Hematopoietic multipotent progenitor cell treated with erythropoietin and hydrocortisone succinate and interleukin-3 and kit ligand, for 8 days (in vitro differentiated cells): ENCODE results near the gene SPOCD1.

ENCODE experiments used
- DNase-seq: peaks from one replicate; pipeline ENCODE4 v3.0.0-alpha.2; 2015

SPOCD1 gene

GRCh38 chr1:31753707-31754349 lies 62.0 kb downstream of the SPOCD1 start:
- DNase-seq: no peak

- DNase-seq: no peak
Measured at GRCh38 chr1:31752952-31753475, 62.8 kb downstream of the SPOCD1 start.

GRCh38 chr1:31752258-31752657 lies 63.6 kb downstream of the SPOCD1 start:
- no peak for DNase-seq

- no peak for DNase-seq
Measured at GRCh38 chr1:31751822-31752241, 64.0 kb downstream of the SPOCD1 start.

- DNase-seq: no peak
Measured at GRCh38 chr1:31750858-31751510, 64.8 kb downstream of the SPOCD1 start.

GRCh38 chr1:31749785-31750735 lies 65.8 kb downstream of the SPOCD1 start:
- no peak for DNase-seq

DNA sequence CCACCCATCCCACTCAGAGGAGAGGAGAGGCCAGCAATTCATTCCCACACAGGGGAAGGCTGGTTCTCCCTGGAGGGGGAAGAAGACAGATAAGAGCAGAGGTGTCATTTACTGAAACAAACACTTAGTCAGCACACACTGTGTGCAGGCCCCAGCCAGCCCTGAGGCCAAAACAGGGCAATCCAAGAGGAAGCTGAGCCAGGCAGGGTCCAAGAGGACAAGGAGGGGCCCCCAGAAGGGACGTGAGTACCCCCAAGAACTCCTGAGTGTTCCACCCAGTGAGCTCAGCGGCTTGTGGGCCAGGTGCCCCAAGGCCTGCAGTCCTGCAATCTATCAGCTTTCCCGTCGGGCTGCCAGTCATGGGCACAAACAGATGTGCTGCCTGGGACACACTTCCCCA lies 67.5 kb downstream of the SPOCD1 start:
- no peak for DNase-seq

DNA sequence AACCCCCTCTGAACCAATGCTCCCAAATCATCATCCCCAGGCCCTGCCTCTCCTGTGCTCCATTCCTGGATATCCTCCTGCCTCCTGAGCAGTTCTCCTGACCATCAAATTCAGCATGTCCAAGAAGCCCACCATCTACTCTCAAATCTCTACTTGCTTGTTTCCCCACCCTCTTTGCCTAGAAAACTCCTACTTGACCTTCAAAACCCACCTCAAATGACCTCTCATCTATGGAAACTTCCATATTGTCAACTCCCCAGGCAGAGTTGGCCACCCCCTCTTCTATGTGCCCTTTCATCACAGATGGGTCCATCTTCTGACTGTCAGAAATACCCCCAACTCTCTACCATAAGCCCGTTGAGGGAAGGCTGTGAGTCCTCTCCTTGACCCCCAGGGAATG lies 68.5 kb downstream of the SPOCD1 start:
- no peak for DNase-seq

DNA sequence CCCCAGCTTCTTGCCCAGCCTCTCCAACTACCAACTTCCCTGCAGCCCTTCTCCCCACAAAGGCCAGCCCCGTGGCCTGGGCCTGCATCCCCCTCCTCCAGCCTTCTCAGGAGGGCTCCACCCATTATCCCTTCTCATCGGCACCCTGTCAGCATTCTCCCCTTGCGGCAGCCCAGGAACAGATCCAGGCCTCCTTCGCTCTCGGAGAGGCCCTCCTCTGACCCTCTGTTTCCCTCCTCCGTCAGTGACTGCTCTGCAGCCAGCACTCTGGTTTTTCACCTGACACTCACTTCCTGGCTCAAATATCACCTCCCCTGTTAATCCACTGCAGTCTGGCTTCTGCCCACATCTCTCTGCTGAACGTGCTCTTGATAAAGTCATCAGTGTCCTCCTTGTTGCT lies 69.1 kb downstream of the SPOCD1 start:
- no peak for DNase-seq

DNA sequence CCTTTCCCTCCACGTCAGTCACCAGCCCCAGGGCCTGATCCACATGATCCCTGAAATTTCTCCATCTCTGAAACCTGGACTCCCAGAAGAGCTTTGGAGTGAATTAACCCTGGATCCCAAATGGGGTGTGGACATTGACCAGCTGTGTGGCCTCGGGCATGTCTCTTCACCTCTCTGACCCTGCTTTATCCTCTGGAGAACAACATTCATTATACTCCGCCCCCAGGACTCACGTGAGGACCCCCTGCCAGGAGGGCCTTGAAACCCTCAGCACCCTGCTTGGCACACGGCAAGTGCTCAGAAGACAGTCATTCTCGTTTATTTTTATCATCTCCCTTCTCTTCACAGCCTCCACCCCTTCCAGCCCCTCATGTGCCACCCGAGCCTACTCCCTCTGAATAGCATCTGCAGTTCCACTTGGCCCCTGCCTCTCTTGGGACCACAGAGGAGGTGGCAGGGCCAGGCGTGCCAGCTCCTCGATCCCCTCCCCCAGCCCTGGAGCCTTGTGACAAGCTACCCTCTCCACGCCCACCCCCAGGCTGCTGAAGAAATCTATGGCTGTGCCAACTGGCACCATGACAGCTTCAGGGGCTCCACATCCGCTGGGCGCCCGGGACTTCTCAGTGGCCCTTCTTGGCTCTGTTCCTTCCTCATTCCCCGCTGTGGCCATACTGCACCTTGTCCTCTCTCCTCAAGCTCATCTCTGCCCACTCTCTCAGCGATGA lies 69.7 kb downstream of the SPOCD1 start:
- DNase-seq: no peak

- peak; percentile 68 for DNase-seq
Measured at GRCh38 chr1:31745096-31745945, 70.5 kb downstream of the SPOCD1 start.

DNA sequence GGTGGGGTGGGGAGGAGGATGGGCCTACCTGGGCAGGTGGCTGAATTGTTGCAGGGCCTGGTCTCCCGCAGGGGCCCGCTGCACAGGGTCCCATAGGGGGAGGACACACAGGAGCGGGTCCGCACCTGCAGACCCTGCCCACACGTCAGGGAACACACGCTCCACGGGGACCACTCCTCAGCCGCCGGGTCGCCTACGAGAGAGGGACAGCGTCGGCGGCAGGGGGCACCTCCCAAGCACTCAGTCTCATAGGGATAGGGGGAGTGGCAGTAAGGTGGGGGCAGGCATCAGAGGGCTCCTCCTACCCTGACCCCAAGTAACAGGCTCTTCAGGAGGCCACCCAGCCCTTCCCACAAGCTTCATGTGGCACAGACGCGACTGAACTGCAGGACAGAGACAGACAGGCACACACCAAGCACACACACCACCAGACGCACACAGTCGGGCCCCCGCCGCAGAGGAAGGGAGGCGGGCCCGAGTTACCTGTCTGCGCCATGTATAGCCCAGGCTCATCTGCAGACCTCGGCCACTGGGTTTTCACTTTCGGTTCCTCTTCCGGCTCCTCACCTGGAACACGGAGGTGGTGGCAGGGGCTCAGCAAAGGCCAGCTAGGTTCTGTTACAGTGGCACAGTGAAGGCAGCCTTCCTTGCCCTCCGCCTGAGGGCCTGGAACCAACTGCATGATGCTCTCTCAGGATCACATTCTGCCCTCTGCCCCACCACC lies 71.5 kb downstream of the SPOCD1 start:
- DNase-seq: no peak

- no peak for DNase-seq
Measured at GRCh38 chr1:31742462-31743212, 73.2 kb downstream of the SPOCD1 start.
